DMS79 treated with DMSO at 0.1 percent for 48 hours (cell line): ENCODE data around the gene ERN1.

Experiments
- DNase-seq: peaks from one replicate; lab custom pipeline; 2025; lab: John Stamatoyannopoulos, UW

Gene ERN1

DNA sequence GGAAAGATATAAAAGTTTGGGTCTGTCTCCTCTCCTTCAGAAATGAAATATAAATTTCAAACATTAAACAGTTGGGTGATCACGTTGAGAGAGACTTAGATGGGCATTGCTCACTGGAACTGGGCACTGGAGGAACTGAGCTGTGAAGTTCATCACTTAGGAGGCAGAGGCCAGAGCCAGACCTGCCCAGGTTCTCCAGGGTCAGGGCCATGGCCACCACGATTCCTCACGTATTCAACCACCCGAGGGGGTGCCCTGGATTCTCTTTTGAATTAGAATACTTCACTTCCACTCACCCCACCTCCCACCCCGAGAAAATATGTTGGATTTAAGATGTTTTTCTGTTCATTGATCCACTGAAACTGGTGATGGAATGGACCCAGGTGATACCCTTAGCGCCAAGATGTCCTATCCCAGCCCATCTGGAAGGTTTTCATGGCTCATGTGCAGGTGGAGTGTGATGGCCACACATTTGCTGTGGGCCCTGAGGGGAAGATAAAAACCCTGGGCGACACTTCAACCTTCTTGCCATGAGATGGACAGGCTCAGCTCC is 125.7 kb downstream of the ERN1 start:
- DNase-seq, result no peak

DNA sequence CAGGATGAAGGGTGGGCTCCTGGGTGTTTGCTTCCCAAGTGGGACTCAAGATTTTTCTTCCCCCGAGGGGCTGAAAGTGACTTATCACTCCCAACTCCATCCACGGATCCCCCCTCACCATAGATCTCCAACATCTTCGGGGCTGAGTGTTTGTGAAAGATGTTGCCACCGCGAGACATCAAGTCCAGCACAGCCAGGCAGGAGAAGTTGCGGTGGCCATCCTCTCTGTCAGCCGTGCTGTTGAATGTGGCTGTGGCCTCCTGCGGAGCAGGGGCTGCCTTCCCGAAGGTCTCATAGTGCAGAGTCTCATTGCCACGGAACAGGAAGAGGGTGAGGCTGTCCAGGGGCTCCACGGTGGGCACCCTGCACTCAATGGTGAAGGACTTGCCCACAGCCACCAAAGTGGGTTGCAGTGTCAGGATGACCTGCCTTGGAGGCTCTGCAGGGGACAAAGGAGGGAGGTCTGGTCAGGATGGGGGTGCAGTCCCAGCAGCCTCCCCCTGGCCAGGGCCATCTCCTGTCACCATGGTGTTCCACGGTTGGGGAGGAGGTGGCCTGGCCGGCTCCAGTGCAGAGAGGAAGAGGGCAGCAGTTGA is 126.3 kb downstream of the ERN1 start:
- no peak for DNase-seq

DNA sequence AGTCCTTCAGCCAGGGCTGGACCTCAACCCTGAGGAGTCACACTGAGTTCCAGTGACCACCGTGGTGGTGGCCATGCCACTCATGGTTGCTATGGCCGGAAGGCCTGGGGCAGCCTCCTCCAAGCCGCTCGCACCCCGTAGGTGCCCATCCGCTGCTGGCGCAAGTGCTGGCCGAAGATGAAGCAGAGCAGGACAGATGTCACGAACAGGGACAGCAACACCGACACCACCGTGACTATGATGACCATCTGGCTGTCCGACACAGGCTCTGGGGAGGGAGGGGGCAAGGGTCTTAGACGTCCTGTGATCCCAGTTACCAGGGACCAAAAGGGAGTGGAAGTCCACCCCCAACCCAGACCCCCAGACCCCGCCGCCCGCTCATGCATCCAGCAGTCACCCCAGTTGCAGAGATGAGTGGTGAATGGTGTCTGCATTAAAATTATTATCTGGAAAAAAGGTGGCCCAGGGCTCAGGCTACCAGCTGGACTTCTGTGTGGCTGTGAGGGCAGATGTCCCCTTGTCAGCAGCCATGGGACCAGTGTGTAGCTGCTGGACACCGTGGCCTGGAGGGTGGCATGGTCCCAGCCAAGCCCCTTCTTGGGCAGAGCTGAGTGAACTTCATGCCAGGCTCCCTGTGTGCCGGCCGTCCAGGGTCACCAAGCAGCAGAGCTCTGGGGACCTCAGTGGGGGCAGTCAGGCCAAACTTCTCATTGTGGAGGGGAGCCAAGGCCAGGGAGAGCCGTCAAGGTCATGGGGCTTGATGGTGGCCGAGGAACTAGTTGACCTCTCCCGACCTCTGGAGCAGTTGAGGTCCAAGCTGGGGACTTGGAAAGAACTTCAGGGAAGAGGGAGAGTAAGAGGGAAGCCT is 127.1 kb downstream of the ERN1 start:
- DNase-seq, result no peak

DNA sequence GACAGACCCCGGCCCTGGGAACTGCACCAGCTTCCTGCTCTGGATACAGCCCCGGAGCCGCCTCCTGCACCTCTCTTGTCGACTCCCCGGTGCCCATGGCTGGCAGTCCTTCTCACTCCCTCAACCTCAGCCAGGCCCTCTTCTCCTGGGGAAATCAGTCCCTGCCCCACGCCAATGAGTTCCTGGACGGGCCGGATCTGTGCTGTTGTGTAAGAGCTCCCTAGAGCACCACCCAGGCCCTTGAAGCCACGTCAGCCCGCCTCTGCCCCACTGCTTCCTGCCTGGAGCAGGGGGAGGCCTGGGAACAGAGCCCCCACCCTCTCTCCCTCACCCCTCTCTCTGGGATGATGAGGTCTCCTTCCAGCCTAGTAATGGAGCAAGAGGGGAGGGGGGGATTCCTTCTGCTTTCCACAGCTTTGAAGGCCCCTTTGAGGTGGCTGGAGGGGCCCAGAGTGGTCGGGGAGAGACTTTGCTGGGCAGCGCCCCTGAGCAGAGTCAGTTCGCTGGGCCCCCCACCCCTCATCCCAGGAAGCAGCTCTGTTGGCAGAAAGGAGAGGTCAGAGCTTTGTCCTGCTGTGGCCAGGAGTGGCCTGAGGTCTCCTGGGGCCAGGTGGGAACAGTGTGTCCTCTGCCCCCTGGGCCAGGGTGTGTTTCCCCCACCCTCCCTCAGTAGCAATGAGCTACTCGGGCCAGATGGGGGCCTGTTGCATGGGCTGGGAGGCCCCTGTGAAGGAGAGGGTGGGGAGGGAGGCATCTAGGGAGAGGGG is 128.0 kb downstream of the ERN1 start:
- DNase-seq, result no peak

DNA sequence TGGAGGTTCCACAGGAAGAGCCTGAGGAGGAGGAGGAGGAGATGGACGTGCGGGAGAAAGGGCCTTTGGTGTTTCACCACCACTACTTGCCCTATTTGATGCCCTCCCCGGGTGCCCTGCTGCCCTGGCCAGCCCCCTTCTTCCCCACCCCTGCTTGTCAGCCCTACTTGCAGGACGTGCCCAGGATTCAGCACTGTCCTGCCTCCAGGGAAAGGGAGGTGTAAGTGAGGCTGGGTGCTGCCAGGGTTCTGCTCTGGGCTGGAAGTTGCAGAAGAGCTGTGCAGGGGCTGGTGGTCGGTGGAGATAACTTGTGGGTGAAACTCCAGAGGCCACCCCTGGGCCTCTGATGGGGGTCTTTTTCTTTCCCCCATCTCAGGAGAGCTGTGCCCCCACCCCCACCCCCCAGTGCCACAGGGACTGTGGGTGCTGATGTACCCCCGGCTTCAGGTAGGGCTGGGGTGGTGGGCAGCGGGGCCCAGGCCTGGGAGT is 128.8 kb downstream of the ERN1 start:
- no peak for DNase-seq

DNA sequence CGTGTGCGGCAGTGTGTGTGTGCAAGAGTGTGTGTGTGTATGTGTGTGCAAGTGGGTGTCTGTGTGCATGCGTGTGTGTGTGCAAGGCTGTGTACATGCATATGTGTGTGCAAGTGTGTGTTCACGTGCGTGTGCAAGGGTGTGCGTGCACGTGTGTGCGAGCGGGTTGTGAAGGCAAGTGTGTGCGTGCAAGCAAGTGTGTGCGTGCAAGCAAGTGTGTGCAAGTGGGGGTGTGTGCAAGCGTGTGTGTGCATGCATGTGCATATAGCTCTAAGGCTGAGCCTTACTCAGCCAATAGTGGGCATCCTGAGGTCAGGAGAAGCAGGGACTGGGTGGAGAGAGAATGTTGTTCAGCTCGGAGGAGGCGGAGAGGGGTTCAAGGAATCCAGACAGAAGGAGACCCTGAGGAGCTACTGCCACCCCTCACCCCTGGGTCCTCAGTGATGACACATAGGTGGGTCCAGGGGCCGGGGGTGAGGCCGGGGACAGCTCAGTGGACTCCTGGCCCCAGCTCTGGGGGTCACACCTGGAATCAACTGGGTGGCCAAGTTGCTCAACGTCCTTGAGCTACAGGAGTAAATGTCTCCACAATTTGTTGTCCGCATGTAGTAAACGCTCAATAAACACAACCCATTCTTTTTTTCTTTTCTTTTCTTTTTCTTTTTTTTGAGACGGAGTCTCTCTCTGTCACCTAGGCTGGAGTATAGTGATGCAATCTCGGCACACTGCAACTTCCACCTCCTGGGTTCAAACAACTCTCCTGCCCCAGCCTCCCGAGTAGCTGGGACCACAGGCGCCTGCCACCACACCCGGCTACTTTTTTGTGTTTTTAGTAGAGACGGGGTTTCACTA is 130.0 kb downstream of the ERN1 start:
- DNase-seq, result no peak

DNA sequence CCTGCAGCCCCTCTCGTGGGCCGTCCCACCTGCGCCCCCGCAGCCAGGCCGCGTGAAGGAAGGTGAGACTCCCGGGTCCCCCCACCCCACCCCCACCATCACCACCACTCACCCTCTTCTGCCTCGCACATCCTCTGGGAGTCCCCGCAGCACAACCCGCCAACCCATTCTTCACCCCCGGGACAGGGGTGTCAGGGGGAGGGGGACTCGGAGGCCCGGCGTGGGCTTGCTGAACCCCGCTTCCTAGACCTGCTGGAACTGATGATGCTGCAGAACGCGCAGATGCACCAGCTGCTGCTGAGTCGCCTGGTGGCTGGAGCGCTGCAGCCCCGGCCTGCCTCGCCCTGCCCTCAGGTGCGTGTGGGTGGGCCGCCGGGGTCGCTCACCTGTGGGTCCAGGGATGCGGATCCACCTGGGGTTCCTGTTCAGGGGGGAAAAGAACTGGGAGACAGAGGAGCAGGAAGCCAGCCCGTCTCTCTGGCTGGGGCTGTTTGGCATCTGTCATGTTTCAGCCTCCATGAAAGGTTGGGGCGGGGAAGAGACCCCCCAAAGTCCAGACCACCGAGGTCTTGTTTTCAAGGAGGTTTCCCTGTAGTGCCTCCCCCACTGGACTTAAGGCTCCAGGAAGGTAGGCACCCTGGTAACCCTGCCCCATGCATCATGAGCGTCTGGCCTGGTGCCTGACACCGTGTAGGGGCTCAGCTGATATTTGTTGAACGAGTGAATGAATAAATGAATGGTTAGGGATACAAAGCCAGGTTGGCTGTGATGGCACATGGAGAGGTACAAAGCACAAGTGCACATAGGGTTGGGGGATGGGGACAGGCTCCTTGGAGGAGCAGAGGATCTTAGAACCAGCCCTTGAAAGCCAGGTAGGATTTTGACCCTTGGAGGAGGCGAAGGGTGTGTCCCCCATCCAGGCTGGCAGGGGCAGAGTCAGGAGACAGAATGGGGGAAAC is 130.9 kb downstream of the ERN1 start:
- DNase-seq, result no peak

DNA sequence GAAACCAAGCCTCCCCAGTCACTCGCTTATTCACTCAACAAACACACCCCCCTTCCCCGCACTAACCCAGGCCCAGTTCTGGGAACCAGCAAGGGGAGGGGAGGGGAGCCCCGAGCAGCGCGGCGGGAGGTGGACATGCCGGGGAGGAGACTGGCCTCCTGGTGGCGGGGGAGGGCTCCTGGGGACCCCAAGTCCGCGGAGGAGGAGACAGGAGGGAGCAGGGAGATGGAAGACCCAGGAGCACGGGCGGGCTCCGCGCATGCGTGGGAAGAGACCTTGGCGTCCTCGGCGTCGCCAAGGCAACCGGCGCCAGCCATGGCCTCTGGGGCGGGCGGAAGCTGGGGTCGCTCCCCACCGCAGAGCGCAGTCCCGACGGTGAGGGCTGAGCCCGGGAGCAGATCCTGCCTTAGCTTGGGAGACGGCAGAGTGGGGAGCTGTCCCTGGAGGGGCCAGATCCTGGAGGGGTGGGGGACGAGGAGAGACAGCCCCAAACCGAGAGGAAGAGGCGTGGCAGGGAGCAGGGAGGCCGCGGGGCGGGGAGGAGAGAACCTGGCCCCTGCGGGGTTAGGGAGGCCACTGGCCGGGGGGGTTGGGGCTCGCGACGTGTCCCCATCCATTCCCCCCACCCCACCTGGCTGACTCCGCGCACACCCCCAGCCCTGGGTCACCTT is 131.8 kb downstream of the ERN1 start, which contains the start of gene PRR29:
TSS of gene PRR29 (plus strand) at position 302 of the 671 bp plus-strand sequence. CDS start at position 316, 14 bp downstream.
- peak; percentile 21 for DNase-seq

DNA sequence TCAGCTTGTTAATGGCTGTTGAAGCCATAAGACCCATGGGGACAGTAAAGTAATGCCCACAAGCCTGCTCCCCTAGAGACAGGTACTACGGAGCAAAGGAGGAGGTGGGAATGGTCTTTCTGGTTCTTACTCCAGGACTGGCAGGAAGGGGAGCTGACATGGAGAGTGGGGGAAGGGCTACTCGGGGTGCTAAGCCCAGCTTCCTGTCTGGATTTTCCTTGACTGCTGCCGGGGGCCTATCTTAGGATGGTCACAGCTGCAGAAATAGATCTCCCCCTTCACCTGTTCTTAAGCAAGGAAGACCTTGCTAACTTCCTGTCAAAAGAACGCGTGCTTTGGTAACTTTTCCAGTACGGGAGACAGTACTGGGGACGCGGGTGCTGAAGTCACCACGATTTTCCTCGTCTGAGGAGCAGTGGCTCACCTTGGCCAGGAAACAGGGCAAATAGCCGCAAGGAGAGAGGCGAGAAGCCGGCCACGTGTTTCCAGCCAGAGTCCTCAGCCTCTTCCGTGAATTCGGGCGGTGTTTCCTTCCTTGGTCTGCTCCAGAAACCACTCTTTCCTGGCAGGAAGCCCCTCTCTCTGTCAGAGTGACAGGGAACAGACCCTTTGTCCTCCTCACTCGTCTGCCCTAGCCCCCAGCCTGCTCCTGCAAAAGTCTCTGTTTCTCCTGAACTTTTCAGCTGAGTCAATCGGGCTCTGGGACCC is 132.4 kb downstream of the ERN1 start:
- no peak for DNase-seq

DNA sequence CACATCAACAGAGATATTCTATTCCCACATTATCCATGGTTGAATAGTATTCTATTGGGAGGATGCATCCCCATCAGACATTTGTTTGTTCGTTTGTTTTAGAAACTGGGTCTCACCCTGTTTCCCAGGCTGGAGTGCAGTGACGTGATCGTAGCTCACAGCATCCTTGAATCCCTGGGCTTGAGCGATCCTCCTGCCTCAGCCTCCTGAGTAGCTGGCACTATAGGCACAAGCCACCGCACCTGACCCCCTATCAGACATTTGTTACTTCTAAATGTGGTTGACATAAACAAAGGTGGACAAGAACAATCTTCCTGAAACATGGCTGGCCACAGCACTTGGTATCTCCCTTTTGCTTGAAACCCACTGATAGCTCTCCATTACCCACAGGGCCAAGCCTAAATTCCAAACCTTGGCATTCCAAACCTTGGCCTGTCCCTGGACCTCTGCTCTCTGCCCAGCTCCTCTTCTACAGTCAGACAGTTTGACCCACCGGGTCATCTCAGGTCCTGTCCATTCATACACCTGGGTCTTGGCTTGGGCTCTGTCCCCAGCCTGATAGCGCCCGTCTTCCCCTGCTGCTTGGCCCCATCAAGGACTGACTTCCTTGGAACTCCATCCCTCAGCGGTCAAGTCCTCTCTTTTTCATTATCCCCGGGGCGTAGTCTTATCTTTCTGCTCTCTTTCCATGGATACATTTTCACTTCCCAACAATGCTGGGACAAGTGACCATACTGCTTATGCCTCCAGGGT is 133.3 kb downstream of the ERN1 start:
- no peak for DNase-seq

DNA sequence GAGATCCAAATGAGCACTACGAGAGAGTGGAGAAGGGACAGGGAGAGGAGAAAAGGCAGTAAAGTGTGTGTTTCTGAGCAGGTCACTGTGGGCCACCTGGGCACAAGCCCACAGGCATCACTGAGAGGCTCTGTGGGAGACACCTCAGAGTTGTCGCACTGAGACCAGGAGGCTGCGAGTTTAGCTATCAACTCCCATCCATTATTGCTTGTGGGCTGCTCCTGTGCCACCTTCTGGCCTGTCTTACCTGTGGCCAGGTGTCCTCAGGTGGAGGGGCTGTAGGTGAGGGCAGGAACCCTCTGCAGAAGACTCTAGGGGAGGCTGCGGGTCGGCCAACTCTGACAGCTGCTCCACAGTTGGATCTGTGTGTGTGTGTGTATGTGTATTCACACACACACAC is 134.3 kb downstream of the ERN1 start:
- no peak for DNase-seq

DNA sequence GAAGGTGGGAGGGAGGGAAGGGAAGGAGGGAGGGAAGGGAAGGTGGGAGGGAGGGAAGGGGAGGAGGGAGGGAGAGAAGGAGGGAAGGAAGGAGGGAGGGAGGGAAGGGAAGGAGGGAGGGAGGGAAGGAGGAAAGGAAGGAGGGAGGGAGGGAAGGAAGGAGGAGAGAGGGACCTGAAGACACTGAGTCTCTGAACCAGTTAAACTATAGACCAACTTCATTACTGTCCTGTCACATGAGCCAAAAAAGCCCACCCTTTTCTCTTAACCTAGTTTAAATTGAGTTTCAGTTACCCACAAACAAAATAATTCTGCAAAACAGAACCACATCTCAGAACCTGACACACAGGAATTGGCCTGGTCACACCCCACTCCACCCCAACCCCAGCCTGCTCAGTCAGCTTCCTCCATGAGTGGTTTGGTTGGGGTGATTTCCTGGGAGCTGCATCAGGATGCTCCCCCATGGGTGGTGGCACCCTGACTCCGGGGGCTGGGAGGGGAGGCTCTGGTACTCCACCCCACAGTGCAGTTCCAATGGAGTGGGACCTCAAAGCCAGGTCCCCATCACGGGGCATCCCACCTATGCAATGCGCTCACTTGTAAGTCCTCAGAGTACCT is 136.5 kb downstream of the ERN1 start:
- no peak for DNase-seq

DNA sequence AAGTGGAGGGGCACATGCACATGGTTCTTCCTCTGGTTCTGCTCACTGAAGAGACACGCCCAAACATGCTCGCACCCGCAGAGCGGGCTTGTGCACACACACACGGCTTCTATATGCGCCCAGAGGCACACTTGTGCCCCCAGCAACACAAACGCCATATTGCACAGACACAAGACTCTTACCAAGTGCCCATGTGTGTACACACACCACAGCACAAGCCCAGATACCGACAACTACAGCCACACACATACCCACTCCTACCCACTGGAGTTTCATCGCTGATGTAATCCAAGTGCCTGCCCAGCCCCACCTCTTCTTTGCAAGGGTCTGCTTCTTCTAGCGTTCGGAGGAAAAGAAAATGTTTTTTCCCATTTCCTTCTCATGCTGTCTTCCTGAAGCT is 138.3 kb downstream of the ERN1 start:
- DNase-seq, result no peak

DNA sequence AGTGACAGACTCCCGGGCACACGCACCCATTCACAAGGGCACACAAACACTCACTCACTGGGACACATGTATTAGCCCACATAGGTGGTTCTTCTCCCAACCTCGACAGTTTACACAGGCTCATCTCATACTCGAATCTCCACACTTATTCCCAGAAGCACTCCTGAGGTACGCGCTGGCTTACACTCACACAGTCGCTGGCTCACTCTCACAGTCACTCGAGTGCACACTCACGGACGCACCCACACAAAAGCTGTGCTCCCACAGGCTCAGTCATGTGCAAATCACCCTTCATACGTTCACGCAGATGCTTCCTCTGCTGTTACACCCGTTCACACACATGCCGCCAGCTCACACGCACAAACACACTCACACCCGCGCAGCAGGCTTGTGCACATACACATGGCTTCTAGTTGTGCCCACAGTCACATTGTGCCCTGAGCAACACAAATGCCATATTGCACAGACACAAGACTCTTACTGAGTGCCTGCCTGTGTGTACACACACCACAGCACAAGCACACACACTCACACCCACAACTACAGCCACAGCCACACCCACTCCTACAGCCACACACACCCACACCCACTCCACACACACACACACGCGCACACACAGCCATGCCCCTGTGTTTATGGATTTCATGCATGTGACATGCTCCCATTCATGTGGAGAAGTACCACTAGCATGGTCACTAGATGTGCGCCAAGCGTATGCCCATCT is 140.2 kb downstream of the ERN1 start:
- DNase-seq, result no peak
